ENCODE results near the gene PEMT.
"Not testable (repeated sequence)": the region's sequence is repeated elsewhere in the genome, so short reads cannot be mapped to it uniquely, and the experiment has no call there.

The PEMT gene

DNA sequence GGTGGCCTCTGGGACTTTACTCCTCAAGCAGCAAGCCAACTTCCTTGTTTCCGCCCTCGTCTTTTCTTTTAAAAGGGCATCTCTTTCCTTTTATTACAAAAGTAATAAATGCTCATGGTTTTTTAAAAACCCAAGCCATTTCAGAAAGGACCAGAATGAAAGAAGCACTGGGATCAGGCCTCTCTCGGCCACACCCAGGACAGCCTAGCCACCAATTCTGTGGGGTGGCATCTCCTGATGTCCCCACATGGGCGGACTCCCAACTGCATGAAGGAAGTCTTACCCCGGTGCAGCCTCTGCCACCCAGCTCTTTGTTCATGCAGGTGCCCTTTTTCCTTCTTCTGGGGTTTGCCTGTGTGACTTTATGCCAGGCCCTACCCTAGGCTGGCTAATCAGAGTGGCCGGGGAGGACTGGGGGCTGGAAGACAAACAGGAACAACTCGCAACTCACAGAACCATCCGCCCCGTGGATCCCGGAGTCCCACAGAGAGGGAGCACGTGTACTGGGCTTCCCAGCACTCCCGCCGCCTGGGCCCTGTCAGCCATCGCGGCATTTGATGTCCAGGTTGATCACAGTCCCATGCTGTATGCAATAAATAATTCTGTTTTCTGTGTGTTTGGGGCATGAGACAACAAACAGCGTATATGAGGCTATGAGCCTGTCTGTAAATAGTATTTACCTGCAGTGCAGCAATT, 92.8 kb downstream of the PEMT start:
- in situ Hi-C loops (cut with MboI; ENCODE audit: low pct_unique_long_range_greater_than_20kb, low sequenced_read_pairs): no loop called here
- no peak for DNase-seq

DNA sequence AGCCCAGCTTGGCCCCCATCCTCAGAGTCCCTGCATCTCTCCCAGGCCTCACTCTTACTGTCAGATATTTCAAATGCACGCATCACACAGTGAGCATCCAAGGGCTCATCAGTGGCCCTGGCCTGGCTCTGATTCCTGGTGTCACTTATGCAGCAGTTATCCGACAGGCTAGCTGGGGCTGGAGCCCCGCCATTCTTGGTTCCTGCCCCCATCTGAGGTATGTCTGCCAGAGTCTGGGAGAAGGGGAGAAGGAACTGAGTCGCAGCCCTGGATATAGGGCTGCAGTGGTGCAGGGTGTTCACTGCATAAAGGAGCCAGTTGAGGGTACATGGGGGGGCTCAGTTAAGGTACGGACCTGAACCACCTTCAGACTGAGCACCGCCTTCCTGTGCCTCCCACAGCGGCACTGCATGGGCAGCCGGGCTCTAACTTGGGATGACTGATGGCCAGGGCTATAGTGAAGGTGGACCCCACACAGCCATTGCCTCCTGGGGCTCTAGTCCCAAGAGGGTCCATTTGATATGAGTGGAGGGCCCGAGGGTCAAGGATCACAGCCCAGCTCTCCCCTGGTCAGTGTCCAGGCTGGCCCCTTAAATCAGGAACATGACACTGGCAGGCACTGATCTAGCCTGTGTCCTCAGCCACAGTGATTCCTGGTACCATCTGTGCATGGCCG, 93.5 kb downstream of the PEMT start:
- in situ Hi-C loops (cut with MboI; ENCODE audit: low pct_unique_long_range_greater_than_20kb, low sequenced_read_pairs): no loop called here

DNA sequence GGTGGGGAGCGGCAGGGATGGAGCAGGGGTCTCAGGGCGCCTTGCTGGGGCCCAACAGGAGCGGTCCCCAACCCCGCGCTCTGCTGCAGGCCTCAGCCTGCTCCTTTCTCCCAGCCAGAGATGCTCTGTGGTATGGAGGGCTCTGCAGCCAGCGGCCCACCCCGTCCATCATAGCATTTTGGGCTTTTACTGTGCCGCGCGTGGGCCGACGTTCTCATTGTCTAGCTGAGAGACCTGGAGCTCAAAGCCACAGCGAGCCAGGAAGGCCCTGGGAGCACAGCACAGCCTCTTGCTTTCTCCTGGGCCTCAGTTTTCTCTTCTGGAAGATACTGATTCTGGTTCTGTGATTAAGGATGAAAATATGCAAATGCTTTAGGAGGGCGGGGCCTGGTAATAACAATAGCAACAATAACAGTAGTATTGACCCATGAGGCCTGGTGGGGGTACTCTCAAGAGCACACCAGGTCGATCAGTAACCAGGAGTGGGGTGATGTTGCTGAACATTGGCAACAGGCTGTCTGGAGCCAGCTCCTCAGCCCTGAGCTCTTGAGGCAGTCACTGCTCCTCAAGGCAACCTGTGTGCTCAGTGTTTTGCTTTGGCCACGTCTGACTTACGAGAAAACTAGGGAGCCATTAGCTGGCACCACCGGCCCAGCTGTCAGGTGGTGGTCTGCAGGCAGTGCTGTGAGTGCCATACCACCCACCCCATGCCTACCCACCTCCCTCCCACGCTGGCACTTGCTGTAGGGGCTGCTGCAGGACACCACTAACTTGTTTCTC, 94.3 kb downstream of the PEMT start:
- DNase-seq: no peak
- in situ Hi-C loops (cut with MboI; ENCODE audit: low pct_unique_long_range_greater_than_20kb, low sequenced_read_pairs): no loop called here

More for the DNA sequence above, 93.5 kb downstream of the PEMT start:
- no peak for DNase-seq

DNA sequence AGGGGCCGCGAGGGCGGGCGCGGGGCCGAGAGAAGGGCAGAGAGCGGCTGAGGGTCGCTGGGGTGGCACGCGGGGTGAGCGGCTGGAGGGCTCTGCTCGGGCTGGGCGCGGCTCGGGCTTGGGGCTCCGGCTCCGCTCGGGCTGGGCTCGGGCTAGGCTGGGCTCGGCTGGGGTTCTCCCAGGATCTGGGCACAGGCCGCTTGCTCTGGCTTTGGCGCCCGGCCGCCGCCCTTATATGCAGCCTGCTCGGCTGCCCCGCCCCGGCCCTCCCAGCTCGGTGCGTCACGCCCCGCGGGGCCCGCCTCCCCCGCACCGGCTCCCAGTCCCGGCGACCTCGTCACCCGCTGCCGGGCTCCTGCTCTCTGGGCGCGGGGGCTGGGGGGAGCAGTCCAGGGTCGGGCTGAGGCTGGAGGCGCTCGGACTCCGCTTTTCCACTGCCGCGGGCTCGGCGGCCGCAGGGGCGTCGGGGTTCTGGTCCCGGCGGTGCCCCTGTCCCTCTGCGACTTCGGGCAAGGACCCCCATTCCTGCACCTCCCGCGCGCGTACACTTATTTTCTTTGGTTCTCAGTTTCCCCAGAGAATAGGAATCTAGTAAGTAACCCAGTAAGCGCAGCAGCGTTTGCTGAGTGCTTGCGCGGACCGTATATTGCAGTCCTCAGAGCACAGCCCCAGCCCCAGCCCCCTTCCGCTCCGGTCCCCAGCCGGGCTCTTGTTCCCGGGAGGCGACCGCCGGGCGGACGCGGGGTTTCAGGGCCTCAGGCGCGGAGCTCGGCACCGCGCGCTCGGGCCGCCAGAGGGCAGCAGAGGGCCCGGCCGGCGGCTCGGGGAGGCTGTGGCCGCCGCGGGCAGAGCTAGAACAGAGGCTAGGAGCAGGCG, 95.1 kb downstream of the PEMT start, which contains the start of gene RASD1:
Gene RASD1 (minus strand): TSS at position 207 of the 876 bp plus-strand sequence. CDS start 214 bp downstream, outside the sequence.
- in situ Hi-C loops (cut with MboI; ENCODE audit: low pct_unique_long_range_greater_than_20kb, low sequenced_read_pairs): no loop called here
- DNase-seq: peak; percentile 89

DNA sequence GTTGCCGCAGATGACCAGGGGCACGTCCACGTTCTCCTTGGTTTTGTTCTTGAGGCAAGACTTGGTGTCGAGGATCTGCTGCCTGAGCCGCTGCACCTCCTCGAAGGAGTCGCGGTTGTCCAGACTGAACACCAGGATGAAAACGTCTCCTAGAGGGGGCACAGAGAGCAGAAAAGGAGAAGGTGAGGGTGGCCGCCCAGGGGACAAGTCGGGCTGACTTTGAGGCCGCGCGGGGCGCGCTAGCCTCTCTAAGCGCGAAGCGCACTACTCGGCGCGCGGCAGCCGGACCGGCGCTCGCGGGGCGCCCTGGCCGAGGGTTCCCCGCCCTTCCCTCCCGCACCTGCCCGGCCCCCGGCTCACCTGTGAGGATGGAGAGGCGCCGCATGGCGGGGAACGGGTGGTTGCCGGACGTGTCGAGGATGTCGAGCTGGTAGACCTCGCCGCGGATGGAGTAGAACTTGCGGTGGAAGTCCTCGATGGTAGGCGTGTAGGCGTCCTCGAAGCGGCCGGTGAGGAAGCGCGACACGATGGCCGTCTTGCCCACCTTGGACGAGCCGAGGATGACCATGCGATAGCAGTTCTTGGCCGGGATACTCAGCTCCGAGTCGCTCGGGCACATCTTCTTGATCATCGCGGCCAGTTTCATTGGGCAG, 95.8 kb downstream of the PEMT start:
- DNase-seq: no peak
- in situ Hi-C loops (cut with MboI; ENCODE audit: low pct_unique_long_range_greater_than_20kb, low sequenced_read_pairs): no loop called here

DNA sequence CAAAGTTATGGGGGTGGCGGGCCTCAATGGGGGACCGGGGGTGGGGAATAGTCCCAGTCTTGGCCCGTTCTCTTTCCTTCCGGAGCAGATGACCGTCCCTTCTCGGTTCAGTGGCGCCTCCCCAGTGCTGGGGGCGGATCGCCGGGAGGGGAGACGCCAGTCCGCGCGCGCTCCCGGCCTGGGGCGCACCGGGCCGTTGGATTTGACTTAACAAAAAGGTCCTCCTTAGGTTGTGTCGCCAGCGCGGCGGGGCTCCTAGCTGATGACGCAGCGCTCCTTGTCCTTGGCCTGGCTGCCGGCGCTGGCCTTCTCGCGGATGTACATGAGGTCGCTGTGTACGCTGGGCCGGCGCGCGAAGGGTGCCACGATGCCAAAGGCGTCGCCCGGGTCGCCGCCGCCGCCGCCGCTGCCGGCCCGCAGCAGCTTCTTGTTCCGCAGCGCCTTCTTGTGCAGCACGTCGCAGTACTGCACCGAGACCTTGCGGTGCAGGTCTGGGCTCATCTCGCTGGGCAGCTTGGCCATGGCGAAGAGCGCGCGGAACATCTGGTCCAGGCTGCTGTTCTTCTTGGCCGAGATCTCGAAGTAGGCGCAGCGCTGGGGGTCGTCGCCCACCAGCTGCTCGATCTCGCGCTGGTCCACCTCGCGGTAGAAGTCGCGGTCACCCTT, 96.5 kb downstream of the PEMT start:
- DNase-seq: no peak
- in situ Hi-C loops (cut with MboI; ENCODE audit: low pct_unique_long_range_greater_than_20kb, low sequenced_read_pairs): no loop called here

DNA sequence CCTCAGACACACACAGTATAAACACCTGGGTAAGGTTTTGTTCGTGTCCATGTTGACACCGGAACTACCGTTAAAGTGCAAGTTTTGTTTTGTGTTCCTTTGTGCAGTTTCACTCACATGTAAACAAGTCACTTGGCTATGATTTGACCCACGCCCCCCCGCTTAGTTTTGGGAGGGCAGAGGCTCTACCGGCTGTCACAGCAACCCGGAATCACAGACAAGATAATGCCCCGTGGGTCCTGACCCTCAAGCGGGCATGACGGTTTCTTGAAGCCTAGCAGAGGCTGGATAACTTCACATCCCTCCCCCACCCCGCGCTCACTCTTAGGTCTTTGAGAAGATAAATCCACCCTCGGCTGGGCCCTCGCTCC, 97.0 kb downstream of the PEMT start:
- in situ Hi-C loops (cut with MboI; ENCODE audit: low pct_unique_long_range_greater_than_20kb, low sequenced_read_pairs): no loop called here
- no peak for DNase-seq

DNA sequence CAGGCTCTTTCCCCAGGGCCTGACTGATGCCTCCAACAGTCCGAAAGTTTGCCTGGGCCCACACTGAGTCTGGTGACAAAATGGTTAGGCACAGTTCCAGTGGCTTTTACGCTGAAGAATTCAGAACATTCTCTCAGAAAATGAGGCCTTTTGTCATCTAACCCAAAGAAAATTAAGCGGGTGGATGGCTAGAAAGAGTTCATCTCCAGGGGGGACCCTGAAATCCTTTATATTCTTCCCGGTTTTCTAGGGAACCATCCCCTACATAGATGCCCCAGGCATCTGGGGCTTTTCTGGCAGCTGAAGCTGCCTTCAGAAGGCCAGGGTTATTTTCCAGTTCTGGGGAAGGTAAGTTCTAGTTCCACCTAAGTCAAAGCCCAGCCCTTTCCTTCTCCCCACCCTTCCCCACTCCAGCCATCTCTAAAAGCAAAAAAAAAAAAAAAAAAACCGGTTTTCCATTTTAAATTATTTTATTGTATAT, 97.5 kb downstream of the PEMT start:
- DNase-seq: no peak
- in situ Hi-C loops (cut with MboI; ENCODE audit: low pct_unique_long_range_greater_than_20kb, low sequenced_read_pairs): no loop called here

DNA sequence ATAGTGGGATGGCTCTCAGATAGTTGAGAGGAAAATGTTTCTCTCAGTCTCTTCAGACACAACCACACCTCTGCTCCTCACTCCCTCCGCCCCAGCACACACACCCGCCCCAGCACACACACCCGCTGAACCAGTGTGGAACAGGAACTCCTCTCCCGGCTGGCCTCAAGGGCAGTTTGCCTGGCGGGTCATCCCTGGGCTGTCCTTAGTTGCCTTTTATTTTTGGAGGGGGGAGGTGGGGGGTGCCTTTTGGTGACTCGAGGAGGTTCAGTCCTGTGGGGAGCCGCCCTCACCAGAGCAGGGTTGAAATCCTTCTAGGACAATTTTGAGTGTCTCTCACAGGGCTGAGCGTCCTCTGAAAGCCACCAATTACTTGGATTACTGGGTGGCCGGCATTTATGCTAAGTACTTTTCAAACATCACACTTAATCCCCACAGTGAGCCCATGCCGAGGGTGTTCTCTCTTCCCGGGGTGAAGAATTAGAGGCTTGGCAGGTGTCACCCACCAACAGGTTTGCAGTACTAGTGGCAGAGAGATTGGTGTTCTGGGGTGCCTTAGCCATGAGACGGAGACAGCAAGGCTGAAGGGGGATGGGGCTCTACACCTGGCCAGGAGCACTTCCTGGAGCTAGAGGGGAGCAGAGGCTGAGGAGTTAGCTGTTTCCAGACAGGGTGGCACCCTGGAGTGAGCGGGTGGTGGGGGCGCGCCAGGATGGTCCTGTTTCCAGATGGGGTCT, 98.1 kb downstream of the PEMT start:
- in situ Hi-C loops (cut with MboI; ENCODE audit: low pct_unique_long_range_greater_than_20kb, low sequenced_read_pairs): no loop called here
- peak; percentile 42 for DNase-seq

DNA sequence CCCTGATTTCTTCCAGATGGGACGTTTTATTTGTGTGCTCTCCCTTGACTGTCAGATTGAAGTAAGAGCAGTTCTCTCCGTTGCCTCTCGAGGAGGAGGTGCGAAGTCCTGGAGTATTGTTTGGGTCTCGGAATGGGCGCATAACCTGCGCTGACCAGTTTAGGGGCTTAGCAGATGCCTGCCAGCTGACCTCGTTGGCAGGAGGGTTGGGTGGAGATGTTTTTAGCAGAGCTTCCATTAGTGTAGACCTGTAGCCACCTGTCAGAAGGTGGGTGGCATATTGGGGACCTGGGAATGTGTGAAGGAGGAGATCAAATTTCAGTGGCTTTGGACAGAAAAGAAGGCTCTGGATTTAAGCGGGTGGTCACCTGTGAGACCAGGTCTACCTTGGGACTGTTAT, 98.9 kb downstream of the PEMT start:
- in situ Hi-C loops (cut with MboI; ENCODE audit: low pct_unique_long_range_greater_than_20kb, low sequenced_read_pairs): no loop called here
- no peak for DNase-seq

DNA sequence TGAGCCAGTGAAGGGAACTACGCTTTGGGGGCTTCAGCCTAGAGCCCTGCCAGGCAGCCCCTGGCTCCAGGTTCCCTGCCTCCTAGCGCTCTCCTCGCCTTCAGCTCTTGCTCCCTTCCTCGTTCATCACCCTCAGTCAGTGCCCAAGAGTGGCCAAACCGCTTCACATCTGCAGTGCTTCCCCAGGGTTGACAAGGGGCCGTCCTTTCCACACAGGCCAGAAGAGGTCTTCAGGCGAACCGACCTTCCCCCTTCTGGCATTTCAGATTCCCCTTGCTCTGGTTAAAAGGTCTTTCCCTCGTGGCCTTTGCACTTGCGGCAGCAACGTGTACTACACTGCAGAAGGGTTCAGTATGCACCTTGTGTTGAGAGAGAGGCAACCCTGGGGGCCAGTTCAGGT, 99.4 kb downstream of the PEMT start:
- in situ Hi-C loops (cut with MboI; ENCODE audit: low pct_unique_long_range_greater_than_20kb, low sequenced_read_pairs): no loop called here
- DNase-seq: no peak

DNA sequence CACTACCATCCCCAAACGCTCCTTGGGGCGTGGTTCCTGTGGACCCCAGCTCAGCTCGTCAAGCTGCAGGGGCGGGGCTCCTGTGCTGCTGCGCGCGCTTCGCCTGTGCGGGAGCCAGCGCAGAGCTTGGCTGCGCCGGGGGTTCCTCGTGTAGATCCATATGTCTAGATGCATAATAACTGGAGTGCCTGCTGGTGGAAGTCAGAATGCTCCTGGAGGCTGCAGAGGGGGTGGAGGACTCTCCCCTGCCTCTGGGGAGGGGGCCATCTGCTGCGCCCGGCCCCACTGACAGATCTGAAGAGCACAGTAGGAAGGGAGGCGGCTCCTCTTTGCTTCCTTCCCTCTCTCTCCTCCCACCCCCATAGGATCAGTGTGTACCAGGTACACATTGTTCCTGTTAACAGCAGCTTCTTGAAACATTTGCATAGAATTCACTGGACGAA, 99.9 kb downstream of the PEMT start:
- in situ Hi-C loops (cut with MboI; ENCODE audit: low pct_unique_long_range_greater_than_20kb, low sequenced_read_pairs): no loop called here
- DNase-seq: no peak

DNA sequence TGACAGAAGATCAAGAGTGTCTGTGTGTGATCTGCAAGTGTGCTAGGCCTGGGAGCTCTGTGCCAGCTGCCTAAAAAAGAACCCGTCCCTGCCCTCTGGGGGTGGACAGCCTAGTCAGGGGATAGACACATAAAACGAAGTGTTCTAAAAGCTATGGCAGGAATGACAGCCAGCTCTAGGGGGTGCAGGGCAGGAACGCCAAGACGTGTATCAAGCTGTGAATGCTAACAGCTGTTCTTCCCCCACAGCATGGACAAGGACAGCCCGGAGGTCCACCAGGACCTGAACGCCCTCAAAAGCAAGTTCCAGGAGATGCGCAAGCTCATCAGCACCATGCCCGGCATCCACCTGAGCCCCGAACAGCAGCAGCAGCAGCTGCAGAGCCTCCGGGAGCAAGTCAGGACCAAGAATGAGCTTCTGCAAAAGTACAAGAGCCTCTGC, 100.5 kb downstream of the PEMT start:
- in situ Hi-C loops (cut with MboI; ENCODE audit: low pct_unique_long_range_greater_than_20kb, low sequenced_read_pairs): no loop called here
- no peak for DNase-seq

DNA sequence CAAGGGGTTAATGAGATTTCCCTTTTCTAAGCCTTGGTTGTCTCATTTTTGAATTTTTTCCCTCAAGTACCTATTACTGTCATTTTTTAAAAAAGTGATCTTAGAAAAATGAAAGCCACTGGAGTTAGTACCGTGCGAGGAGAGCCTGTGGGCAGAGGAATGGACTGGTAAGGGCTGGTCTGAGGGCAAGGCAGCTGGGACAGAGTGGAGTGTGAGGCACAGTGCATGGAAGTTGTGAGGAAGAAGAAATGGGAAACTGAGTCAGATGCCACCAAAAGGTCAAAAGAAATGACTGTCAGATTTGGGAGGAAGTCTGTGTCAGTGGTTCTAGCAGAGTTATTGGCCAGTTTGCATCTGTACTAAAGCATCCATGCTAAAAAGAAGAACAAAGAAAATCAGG, 103.5 kb downstream of the PEMT start:
- no peak for DNase-seq
- in situ Hi-C loops (cut with MboI; ENCODE audit: low pct_unique_long_range_greater_than_20kb, low sequenced_read_pairs): no loop called here

DNA sequence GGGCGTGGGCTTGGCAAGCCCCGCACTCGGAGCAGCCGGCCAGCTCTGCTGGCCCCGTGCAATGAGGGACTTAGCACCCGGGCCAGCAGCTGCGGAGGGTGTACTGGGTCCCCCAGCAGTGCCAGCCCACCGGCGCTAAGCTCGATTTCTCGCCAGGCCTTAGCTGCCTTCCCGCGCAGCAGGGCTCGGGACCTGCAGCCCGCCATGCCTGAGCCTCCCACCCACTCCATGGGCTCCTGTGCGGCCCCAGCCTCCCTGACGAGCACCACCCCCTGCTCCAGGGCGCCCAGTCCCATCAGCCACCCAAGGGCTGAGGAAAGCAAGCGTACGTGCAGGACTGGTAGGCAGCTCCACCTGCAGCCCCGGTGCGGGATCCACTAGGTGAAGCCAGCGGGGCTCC, 105.1 kb downstream of the PEMT start:
- DNase-seq; in situ Hi-C loops (cut with MboI; ENCODE audit: low pct_unique_long_range_greater_than_20kb, low sequenced_read_pairs): not testable (repeated sequence)

DNA sequence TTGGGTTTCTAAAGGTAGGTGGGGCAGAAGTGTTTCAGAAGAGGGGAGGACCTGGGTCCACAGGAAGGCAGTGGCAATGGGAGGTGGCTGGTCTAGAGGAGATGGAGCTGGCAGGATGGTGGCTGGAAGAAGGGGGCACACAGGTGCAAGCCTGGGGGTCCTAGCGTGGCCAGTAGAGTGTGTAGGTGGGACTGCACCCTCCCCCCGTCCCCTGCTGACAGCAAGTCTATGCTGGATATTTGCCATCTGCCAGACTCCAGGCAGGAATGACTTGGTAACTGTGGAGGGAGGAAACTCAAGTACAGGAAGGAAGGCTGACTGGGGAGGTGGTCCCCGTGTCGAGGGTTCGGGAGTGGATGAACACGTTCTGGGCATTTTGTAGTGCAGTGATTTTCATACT, 106.1 kb downstream of the PEMT start:
- in situ Hi-C loops (cut with MboI; ENCODE audit: low pct_unique_long_range_greater_than_20kb, low sequenced_read_pairs): no loop called here
- DNase-seq: no peak

DNA sequence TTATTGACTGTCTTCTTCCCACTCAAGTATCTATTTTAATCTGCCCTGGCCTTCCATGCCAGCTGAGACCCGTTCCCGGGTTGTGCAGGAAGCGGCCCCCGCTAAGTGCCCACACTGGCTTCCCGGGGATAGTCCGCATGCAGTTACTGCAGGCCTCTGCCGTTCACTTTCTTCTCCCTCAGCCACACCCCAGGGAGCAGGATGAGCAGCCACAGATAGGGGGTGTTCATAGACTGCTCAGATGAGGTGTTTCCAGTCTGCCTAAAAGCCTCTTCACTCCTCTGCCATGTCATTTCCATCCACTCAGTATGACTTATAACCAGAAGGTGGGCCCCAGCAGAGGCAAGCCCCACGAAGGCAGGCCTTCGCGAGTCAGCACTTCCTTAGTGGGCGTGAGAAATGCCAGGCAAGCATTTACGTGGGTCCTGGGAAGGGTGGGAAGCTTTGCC, 107.0 kb downstream of the PEMT start:
- peak; percentile 25 for DNase-seq
- in situ Hi-C loops (cut with MboI; ENCODE audit: low pct_unique_long_range_greater_than_20kb, low sequenced_read_pairs): no loop called here

Measured in KBM-7 (cell line).